H1 (cell line): Measurements from ENCODE around the gene KAT2A. TPM values are rescaled to one million over a fixed set of nuclear protein-coding genes. Genes with fewer than 3 reads are reported as not detected.

Experiments used
- CTCF ChIA-PET: fragments of 300-600 bp; sonication (Branson Sonifier 250); formaldehyde crosslinking; loops from one replicate; lab custom pipeline; 2021; ENCODE audit not compliant: partially characterized antibody; lab: Charles Lee
- POLR2A ChIA-PET: fragments of 300-600 bp; sonication (Branson Sonifier 250); formaldehyde crosslinking; loops from one replicate; lab custom pipeline; 2021; ENCODE audit warnings: inconsistent platforms; ENCODE audit not compliant: partially characterized antibody; lab: Charles Lee
- DNase-seq, 2 experiments: peaks; one replicate each; pipeline versions ENCODE4 v3.0.0 to v3.0.0-alpha.2; 2010 to 2022; ENCODE audit warnings: low spot score in 2 of 2, low read depth in 1 of 2, mixed read lengths in 1 of 2
- FAIRE-seq: peaks from 2 replicates; lab custom pipeline; 2011; peaks lifted over from hg19 to GRCh38; lab: Jason Lieb, UNC
- H2AFZ ChIP-seq: 2 replicates; pipeline ENCODE4 v1.8.1; 2012; ENCODE audit warnings: low read length, inconsistent platforms
- H2AK5ac ChIP-seq: 2 replicates; pipeline ENCODE4 v1.6.1; 2013; ENCODE audit warnings: low read depth, low read length
- H2BK120ac ChIP-seq: replicated peaks from 2 replicates; pipeline ENCODE3; 2013; ENCODE audit warnings: low read depth, low read length, inconsistent platforms
- H2BK12ac ChIP-seq: 2 replicates; pipeline ENCODE4 v1.6.1; 2013; ENCODE audit warnings: low read depth, low read length
- H2BK15ac ChIP-seq: 2 replicates; pipeline ENCODE4 v1.6.1; 2013; ENCODE audit warnings: low read length
- H2BK20ac ChIP-seq: 2 replicates; pipeline ENCODE4 v1.6.1; 2013; ENCODE audit warnings: low read length
- H2BK5ac ChIP-seq: 2 replicates; pipeline ENCODE4 v1.6.1; 2013; ENCODE audit warnings: low read depth, low read length
- H3K14ac ChIP-seq: 2 replicates; pipeline ENCODE4 v1.6.1; 2013; ENCODE audit warnings: inconsistent platforms; ENCODE audit not compliant: insufficient read length
- H3K18ac ChIP-seq: 2 replicates; pipeline ENCODE4 v1.6.1; 2013; ENCODE audit warnings: low read length; ENCODE audit errors: extremely low read depth
- H3K23ac ChIP-seq: 2 replicates; pipeline ENCODE4 v1.6.1; 2013; ENCODE audit warnings: inconsistent platforms; ENCODE audit not compliant: insufficient read length
- H3K23me2 ChIP-seq: 2 replicates; pipeline ENCODE4 v1.6.1; 2013; ENCODE audit warnings: low read depth, low read length
- H3K27ac ChIP-seq: 2 replicates; pipeline ENCODE4 v1.6.1; 2011; ENCODE audit warnings: low read depth, low read length, inconsistent platforms
- H3K27me3 ChIP-seq, 4 experiments: replicated peaks in 1 of 4; 1 replicate in 1 of 4; 2 replicates in 3 of 4; pipeline versions ENCODE4 v1.6.1 to v1.8.1; 2011 to 2013; ENCODE audit warnings: low read length in 3 of 4, mild to moderate bottlenecking in 3 of 4, inconsistent platforms in 2 of 4, mixed read lengths in 2 of 4, moderate library complexity in 1 of 4; ENCODE audit not compliant: control insufficient read depth in 3 of 4, insufficient read depth in 3 of 4; ENCODE audit errors: extremely low read depth in 1 of 4
- H3K36me3 ChIP-seq, 4 experiments: 2 replicates each; pipeline versions ENCODE4 v1.6.1 to v1.8.1; 2011 to 2013; ENCODE audit warnings: mild to moderate bottlenecking in 4 of 4, low read length in 3 of 4, moderate library complexity in 2 of 4, control low read depth in 1 of 4, inconsistent platforms in 1 of 4; ENCODE audit not compliant: insufficient read depth in 4 of 4, control insufficient read depth in 2 of 4
- H3K4ac ChIP-seq: replicated peaks from 2 replicates; pipeline ENCODE3; 2013; ENCODE audit warnings: low read length, low read depth, mixed read lengths, inconsistent platforms; ENCODE audit not compliant: insufficient read length
- H3K4me1 ChIP-seq, 4 experiments: replicated peaks in 1 of 4; 1 replicate in 1 of 4; 2 replicates in 3 of 4; pipeline versions ENCODE4 v1.6.1 to v1.8.1; 2011 to 2013; ENCODE audit warnings: low read length in 3 of 4, inconsistent platforms in 2 of 4, mixed read lengths in 1 of 4; ENCODE audit not compliant: insufficient read depth in 4 of 4, control insufficient read depth in 3 of 4
- H3K4me2 ChIP-seq, 2 experiments: 2 replicates each; pipeline versions ENCODE4 v1.6.1 to v1.8.1; 2011 to 2013; ENCODE audit warnings: low read depth in 2 of 2, low read length in 2 of 2, control low read depth in 1 of 2, inconsistent platforms in 1 of 2, mild to moderate bottlenecking in 1 of 2; ENCODE audit not compliant: insufficient read depth in 1 of 2
- H3K4me3 ChIP-seq, 4 experiments: fragments of 200-600, 300-600 bp in 1 of 4; sonication (generic), shearing (Covaris generic), sonication (Bioruptor Twin) in 1 of 4; 2 replicates each; pipeline versions ENCODE4 v1.5.1 to v1.8.1; 2011 to 2016; ENCODE audit warnings: low read length in 4 of 4, low read depth in 3 of 4, control low read depth in 2 of 4, inconsistent platforms in 2 of 4, mild to moderate bottlenecking in 2 of 4, mixed read lengths in 1 of 4, moderate library complexity in 1 of 4; ENCODE audit not compliant: insufficient read depth in 2 of 4; ENCODE audit errors: extremely low read depth in 1 of 4
- H3K56ac ChIP-seq: replicated peaks from 2 replicates; pipeline ENCODE3; 2013; ENCODE audit warnings: low read depth, mild to moderate bottlenecking, mixed read lengths, low read length, inconsistent platforms; ENCODE audit not compliant: insufficient read length
- H3K79me1 ChIP-seq: 2 replicates; pipeline ENCODE4 v1.6.1; 2013; ENCODE audit warnings: low read depth, low read length, control low read depth
- H3K79me2 ChIP-seq, 2 experiments: 2 replicates each; pipeline versions ENCODE4 v1.6.1 to v1.8.1; 2012 to 2013; ENCODE audit warnings: low read length in 2 of 2, mild to moderate bottlenecking in 2 of 2, inconsistent platforms in 1 of 2; ENCODE audit not compliant: insufficient read depth in 2 of 2, control insufficient read depth in 1 of 2
- H3K9ac ChIP-seq, 4 experiments: replicated peaks in 1 of 4; 1 replicate in 1 of 4; 2 replicates in 3 of 4; pipeline versions ENCODE4 v1.6.1 to v1.8.1; 2011 to 2013; ENCODE audit warnings: low read depth in 3 of 4, low read length in 3 of 4, control low read depth in 2 of 4, mild to moderate bottlenecking in 2 of 4, moderate library complexity in 2 of 4, inconsistent platforms in 1 of 4; ENCODE audit errors: extremely low read depth in 1 of 4
- H3K9me3 ChIP-seq, 2 experiments: 2 replicates each; pipeline versions ENCODE4 v1.6.1 to v1.8.1; 2012 to 2013; ENCODE audit warnings: mild to moderate bottlenecking in 2 of 2, moderate library complexity in 2 of 2, control low read depth in 1 of 2, inconsistent platforms in 1 of 2, low read depth in 1 of 2, low read length in 1 of 2, mixed read lengths in 1 of 2; ENCODE audit not compliant: insufficient read depth in 2 of 2
- H4K20me1 ChIP-seq, 2 experiments: replicated peaks in 1 of 2; 2 replicates each; pipeline versions ENCODE3 to v1.8.1; 2011 to 2013; ENCODE audit warnings: inconsistent platforms in 2 of 2, low read length in 2 of 2, mild to moderate bottlenecking in 1 of 2; ENCODE audit not compliant: insufficient read depth in 2 of 2, control insufficient read depth in 1 of 2
- H4K5ac ChIP-seq: 2 replicates; pipeline ENCODE4 v1.6.1; 2013; ENCODE audit warnings: low read length, low read depth, mixed read lengths, inconsistent platforms; ENCODE audit not compliant: insufficient read length
- H4K8ac ChIP-seq: 2 replicates; pipeline ENCODE4 v1.8.0; 2013; ENCODE audit warnings: mild to moderate bottlenecking, moderate library complexity, low read length, inconsistent platforms; ENCODE audit not compliant: insufficient read depth; ENCODE audit errors: extremely low read depth
- H4K91ac ChIP-seq: replicated peaks from 2 replicates; pipeline ENCODE3; 2013; ENCODE audit warnings: low read length, mixed read lengths, inconsistent platforms; ENCODE audit not compliant: insufficient read length
- CTCF ChIP-seq, 3 experiments: IDR thresholded peaks; 1 replicate in 2 of 3; 2 replicates in 1 of 3; pipeline versions ENCODE4 v1.5.1 to v1.6.1; 2011; ENCODE audit warnings: low read length in 3 of 3, mild to moderate bottlenecking in 3 of 3, inconsistent platforms in 2 of 3, low read depth in 1 of 3, moderate library complexity in 1 of 3; ENCODE audit not compliant: insufficient read depth in 1 of 3; ENCODE audit errors: control extremely low read depth in 1 of 3
- FOSL1 ChIP-seq: IDR thresholded peaks from 2 replicates; pipeline ENCODE4 v1.6.1; 2011; ENCODE audit warnings: mild to moderate bottlenecking, low read depth, low read length, moderate library complexity; ENCODE audit not compliant: insufficient read depth
- HDAC2 ChIP-seq, 2 experiments: fragments of 300-600 bp in 1 of 2; sonication (generic) in 1 of 2; IDR thresholded peaks; 2 replicates each; pipeline ENCODE4 v1.6.1; 2011 to 2012; ENCODE audit warnings: low read depth in 2 of 2, low read length in 2 of 2, mild to moderate bottlenecking in 2 of 2, moderate library complexity in 2 of 2, borderline replicate concordance in 1 of 2, inconsistent platforms in 1 of 2
- RAD21 ChIP-seq, 2 experiments: IDR thresholded peaks in 1 of 2; conservative IDR thresholded peaks in 1 of 2; 2 replicates each; pipeline ENCODE4 v1.6.1; 2011; ENCODE audit warnings: low read depth in 2 of 2, low read length in 2 of 2, improper control_type of control experiment in 1 of 2, inconsistent platforms in 1 of 2, mild to moderate bottlenecking in 1 of 2, moderate library complexity in 1 of 2
- RXRA ChIP-seq: IDR thresholded peaks from 2 replicates; pipeline ENCODE4 v1.6.1; 2011; ENCODE audit warnings: low read depth, mild to moderate bottlenecking, low read length, moderate library complexity; ENCODE audit not compliant: insufficient read depth
- SIN3A ChIP-seq, 2 experiments: IDR thresholded peaks in 1 of 2; conservative IDR thresholded peaks in 1 of 2; 2 replicates each; pipeline ENCODE4 v1.6.1; 2011 to 2012; ENCODE audit warnings: low read length in 2 of 2, improper control_type of control experiment in 1 of 2, low read depth in 1 of 2, mild to moderate bottlenecking in 1 of 2
- SP2 ChIP-seq: IDR thresholded peaks from 2 replicates; pipeline ENCODE4 v1.6.1; 2012; ENCODE audit warnings: mild to moderate bottlenecking, low read length, inconsistent platforms
- TAF1 ChIP-seq: IDR thresholded peaks from 2 replicates; pipeline ENCODE4 v1.6.1; 2011; ENCODE audit warnings: mild to moderate bottlenecking, low read depth, low read length
- TBP ChIP-seq: IDR thresholded peaks from 2 replicates; pipeline ENCODE4 v1.6.1; 2011; ENCODE audit warnings: low read depth, low read length, improper control_type of control experiment
- TEAD4 ChIP-seq: IDR thresholded peaks from 2 replicates; pipeline ENCODE4 v1.6.1; 2012; ENCODE audit warnings: low read depth, low read length, inconsistent platforms, mixed read lengths
- WGBS, 2 experiments: shearing (Covaris generic) in 1 of 2; methylation state at CpG; one replicate each; pipeline versions ENCODE4 v1.1.6 to v1.1.7; 2013 to 2015; ENCODE audit warnings: low lambda C conversion rate in 2 of 2, mixed read lengths in 2 of 2, inconsistent platforms in 1 of 2, low coverage in 1 of 2, missing lambda C conversion rate in 1 of 2; ENCODE audit not compliant: insufficient replicate concordance in 2 of 2, insufficient coverage in 1 of 2, insufficient read length in 1 of 2; ENCODE audit errors: extremely low coverage in 1 of 2, missing lambda C conversion rate in 1 of 2; 5-methylcytosine and 5-hydroxymethylcytosine counted together
- polyA plus RNA-seq, 7 experiments: library from polyadenylated mRNA; depleted of rRNA in 3 of 7; stranded (reverse) in 5 of 7; unstranded in 2 of 7; fragments of >200 nt in 5 of 7; fragments of 200-250 nt in 2 of 7; gene quantifications; 1 replicate in 5 of 7; 2 replicates in 1 of 7; 4 replicates in 1 of 7; pipeline versions ENCODE4 v1.2.1 to v1.2.3, GENCODE V29; 2011 to 2013; ENCODE audit warnings: missing spikeins in 2 of 7, mixed read lengths in 2 of 7
- total RNA-seq: library from RNA; stranded (reverse); fragmentation: NEBNext Ultra II Directional; extraction: Animal tissue kit (Norgen Biotek cat#: 25700); gene quantifications from 2 replicates; pipeline ENCODE4 v1.2.1, GENCODE V29; 2021

The KAT2A gene
- total and polyA plus RNA-seq, 2 of the 8 experiments (the other 6 are each of a cell fraction or from before 2014, with no cell fraction given), result 34.2 to 40.1 TPM

DNA sequence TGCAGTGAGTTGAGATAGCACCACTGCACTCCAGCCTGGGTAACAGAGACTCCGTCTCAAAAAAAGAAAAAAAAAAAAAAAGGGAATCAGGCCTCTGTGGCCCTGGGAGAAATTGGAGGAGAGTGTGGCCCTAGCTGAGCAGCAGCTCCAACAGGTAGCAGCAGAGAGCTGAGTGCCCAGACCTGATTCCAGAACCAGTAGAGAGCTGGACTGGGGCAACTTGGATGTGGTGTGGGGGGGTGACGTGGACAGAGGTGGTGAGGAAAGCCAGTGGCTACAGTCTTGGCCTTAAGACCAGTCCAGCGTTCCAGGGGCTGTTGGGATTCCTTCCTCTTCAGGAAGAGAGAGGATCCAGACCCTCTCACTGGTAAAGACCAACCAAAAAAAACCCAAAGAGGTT, 3.1 kb upstream of the KAT2A start:
- Histone ChIP-seq H3K23me2 (peaks cover 10% of the 10 kb centered on the region), H3K4ac (no peak overlapping the region), H3K4me3 (no peak overlapping the region), H4K91ac (no peak overlapping the region), H3K14ac (no peak overlapping the region), H4K20me1 (peaks cover 2 to 6% of the 10 kb centered on the region in 2 experiments), H3K36me3 (peaks cover 3 to 38% (median 21%) of the 10 kb centered on the region in 4 experiments), H2BK15ac (no peak overlapping the region), H3K23ac (no peak overlapping the region), H3K18ac (no peak overlapping the region), H4K8ac (no peak overlapping the region), H2BK12ac (no peak overlapping the region), H3K9me3 (no peaks in the 10 kb centered on the region), H3K4me1 (peaks cover 0 to 17% (median 13%) of the 10 kb centered on the region in 4 experiments; a peak in 6 of 7 replicates), H3K4me2 (no peak overlapping the region), H3K27ac (no peak overlapping the region), H3K56ac (no peak overlapping the region), H3K27me3 (no peaks in the 10 kb centered on the region; a peak in 2 of 7 replicates), H2BK20ac (no peak overlapping the region), H2BK5ac (no peak overlapping the region), H2BK120ac (no peak overlapping the region), H3K79me1 (no peaks in the 10 kb centered on the region; the same call in 1 of the 2 replicates), H4K5ac (no peak overlapping the region), H3K9ac (no peak overlapping the region), H3K79me2 (no peaks in the 10 kb centered on the region), H2AFZ (no peak overlapping the region), H2AK5ac (no peak overlapping the region)
- DNase-seq (no peak), FAIRE-seq (no peak)
- ChIA-PET POLR2A (interaction anchor here (0.6 kb wide), 1 partner anchor 347 kb away, joined by 3 read pairs; no protein-coding TSS in a partner anchor), CTCF (interaction anchor here (0.5 to 39.4 kb wide), 14 partner anchors 11 to 1844 kb away, joined by 3 to 1084 read pairs (median 4); partner anchors contain the start of genes DNAJC7, NKIRAS2 and ZNF385C)
- WGBS, 2 experiments, result 84% methylated on average over 3 of the region's 3 CpGs; no CpG with 5 or more reads in 1 of the 2 experiments
- TF ChIP-seq SIN3A (conservative IDR thresholded peaks at IDR 0.05 in 1 of 2, IDR thresholded peaks at IDR 0.05 in 1 of 2; ENCODE audit: low read depth in 1 of 2, low read length in 2 of 2) (no peak), TAF1 (no peak), TBP (no peak), CTCF (IDR thresholded peaks at IDR 0.05; ENCODE audit: control extremely low read depth in 1 of 3, insufficient read depth in 1 of 3, low read depth in 1 of 3, low read length in 3 of 3) (peak in 1 of 3 experiments; percentile 3; a peak in 1 of 4 replicates), SP2 (no peak), HDAC2 (IDR thresholded peaks at IDR 0.05; ENCODE audit: borderline replicate concordance in 1 of 2, low read depth in 2 of 2, low read length in 2 of 2) (no peak), FOSL1 (no peak), RXRA (no peak), RAD21 (IDR thresholded peaks at IDR 0.05 in 1 of 2, conservative IDR thresholded peaks at IDR 0.05 in 1 of 2; ENCODE audit: low read depth in 2 of 2, low read length in 2 of 2) (0 out of 4 replicates have a peak, but pooled peaks of 1 of the 2 experiments have one; percentile 2), TEAD4 (no peak)
